K562 (cell line): ENCODE data around the gene MBD5. TPM values are rescaled to one million over a fixed set of nuclear protein-coding genes. Genes with fewer than 3 reads are reported as not detected.

Experiments
- ATAC-seq: fragments of 200-7000 bp; cut with Tn5 transposase; 3 replicates; pipeline ENCODE4 v1.9.1; 2020; ENCODE audit warnings: moderate library complexity
- BruUV-seq: library from RNA; stranded (reverse); fragments of 400-500 nt; replicated peaks from 2 replicates; lab custom pipeline; 2021; lab: Mats Ljungman, UMichigan
- CTCF ChIA-PET: fragments of 300-600 bp; formaldehyde crosslinking; extraction: SDS; loops from one replicate; lab custom pipeline; 2021; ENCODE audit warnings: low intra/inter-chr PET ratio; lab: Yijun Ruan, JAX
- POLR2A ChIA-PET: fragments of 300-600, 350-650 bp; sonication (Branson Sonifier 250); formaldehyde crosslinking; extraction: SDS; loops from one replicate; lab custom pipeline; 2021; ENCODE audit warnings: antibody characterized with exemption, inconsistent platforms; lab: Yijun Ruan, JAX
- DNase-seq, 4 experiments: peaks; one replicate each; pipeline versions ENCODE4 v3.0.0 to v3.0.0-alpha.2; 2011 to 2018; ENCODE audit warnings: low spot score in 3 of 4, mixed read lengths in 3 of 4; ENCODE audit errors: extremely low read depth in 1 of 4
- FAIRE-seq: peaks from 2 replicates; lab custom pipeline; 2011; peaks lifted over from hg19 to GRCh38; lab: Jason Lieb, UNC
- H2AFZ ChIP-seq: 2 replicates; pipeline ENCODE4 v1.6.0; 2011; ENCODE audit warnings: low read depth, low read length, control low read depth, inconsistent platforms
- H3K27ac ChIP-seq: fragments of 200-600 bp; 3 replicates; pipeline ENCODE4 v1.8.0; 2011; ENCODE audit warnings: low read depth, mild to moderate bottlenecking, control low read depth, inconsistent platforms, low read length, moderate library complexity, mixed read lengths; ENCODE audit errors: extremely low read depth
- H3K27me3 ChIP-seq, 2 experiments: fragments of 300-600 bp in 1 of 2; 2 replicates in 1 of 2; 3 replicates in 1 of 2; pipeline versions ENCODE4 v1.6.0 to v1.8.0; 2011; ENCODE audit warnings: inconsistent platforms in 2 of 2, low read length in 2 of 2, mild to moderate bottlenecking in 1 of 2, mixed read lengths in 1 of 2, moderate library complexity in 1 of 2; ENCODE audit not compliant: control insufficient read depth in 2 of 2, insufficient read depth in 2 of 2
- H3K36me3 ChIP-seq: fragments of 300-600 bp; 3 replicates; pipeline ENCODE4 v1.8.0; 2011; ENCODE audit warnings: mild to moderate bottlenecking, low read length, inconsistent platforms; ENCODE audit not compliant: control insufficient read depth, insufficient read depth
- H3K4me1 ChIP-seq, 2 experiments: fragments of 200-600 bp in 1 of 2; replicated peaks in 1 of 2; 2 replicates in 1 of 2; 3 replicates in 1 of 2; pipeline versions ENCODE4 v1.5.1 to v1.8.0; 2011; ENCODE audit warnings: inconsistent platforms in 2 of 2, low read length in 2 of 2, mild to moderate bottlenecking in 1 of 2, mixed read lengths in 1 of 2, moderate library complexity in 1 of 2; ENCODE audit not compliant: control insufficient read depth in 2 of 2, insufficient read depth in 2 of 2
- H3K4me2 ChIP-seq: 2 replicates; pipeline ENCODE4 v1.6.1; 2011; ENCODE audit warnings: low read length, control low read depth, inconsistent platforms, mixed read lengths; ENCODE audit not compliant: insufficient read depth
- H3K4me3 ChIP-seq: fragments of 200-600 bp; sonication (generic), shearing (Covaris generic); 2 replicates; pipeline ENCODE4 v1.5.1; 2016; ENCODE audit warnings: control low read depth, inconsistent platforms
- H3K79me2 ChIP-seq: fragments of 200-600 bp; 3 replicates; pipeline ENCODE4 v1.8.0; 2011; ENCODE audit warnings: low read length, inconsistent platforms; ENCODE audit not compliant: control insufficient read depth, insufficient read depth
- H3K9ac ChIP-seq, 2 experiments: 2 replicates each; pipeline versions ENCODE4 v1.6.0 to v1.6.1; 2011; ENCODE audit warnings: low read depth in 2 of 2, low read length in 2 of 2, control low read depth in 1 of 2, inconsistent platforms in 1 of 2, mild to moderate bottlenecking in 1 of 2, mixed read lengths in 1 of 2; ENCODE audit not compliant: insufficient read depth in 1 of 2
- H3K9me1 ChIP-seq: one replicate; pipeline ENCODE4 v1.6.0; 2011; ENCODE audit warnings: inconsistent platforms, mild to moderate bottlenecking, low read length, moderate library complexity; ENCODE audit not compliant: control insufficient read depth, insufficient read depth
- H3K9me3 ChIP-seq: replicated peaks from 2 replicates; pipeline ENCODE4 v1.5.1; 2011; ENCODE audit warnings: low read depth, low read length, inconsistent platforms; ENCODE audit not compliant: control insufficient read depth, insufficient read depth
- H4K20me1 ChIP-seq: replicated peaks from 2 replicates; pipeline ENCODE4 v1.6.1; 2011; ENCODE audit warnings: low read length, inconsistent platforms, mixed read lengths; ENCODE audit not compliant: control insufficient read depth, insufficient read depth
- MEIS2 ChIP-seq: fragments of 450-650 bp; IDR thresholded peaks from 2 replicates; pipeline ENCODE4 v1.6.1; 2014; ENCODE audit warnings: mild to moderate bottlenecking; ENCODE audit not compliant: partially characterized antibody
- NRF1 ChIP-seq, 2 experiments: fragments of 450-650 bp; IDR thresholded peaks in 1 of 2; conservative IDR thresholded peaks in 1 of 2; 2 replicates each; pipeline ENCODE4 v1.6.1; 2014; ENCODE audit warnings: mild to moderate bottlenecking in 2 of 2
- SAP30 ChIP-seq: fragments of 200-600 bp; sonication (generic); IDR thresholded peaks from 2 replicates; pipeline ENCODE4 v1.6.1; 2012; ENCODE audit warnings: borderline replicate concordance, low read depth, mild to moderate bottlenecking, moderate library complexity, low read length, control low read depth, inconsistent platforms; ENCODE audit not compliant: insufficient read depth, poor library complexity, severe bottlenecking
- SRSF9 ChIP-seq: fragments of 200-400 bp; formaldehyde crosslinking; IDR thresholded peaks from 2 replicates; pipeline ENCODE4 v1.6.1; 2017; ENCODE audit warnings: low read depth, low read length, borderline replicate concordance
- WGBS: fragments of 100-300 bp; shearing (Covaris generic); methylation state at CpG from one replicate; pipeline ENCODE4 v1.1.6; 2016; ENCODE audit warnings: low coverage, mixed read lengths; ENCODE audit not compliant: insufficient coverage; ENCODE audit errors: missing lambda C conversion rate; 5-methylcytosine and 5-hydroxymethylcytosine counted together
- in situ Hi-C: fragments of 300-500 bp; cut with MboI; formaldehyde crosslinking; loops from 4 replicates; pipeline ENCODE4 v1.15.0; 2018; ENCODE audit warnings: inconsistent platforms, mixed read lengths
- intact Hi-C: fragments of 100-400 bp; cut with micrococcal nuclease; formaldehyde crosslinking; loops from 2 replicates; pipeline ENCODE4 v1.14.2; 2022
- polyA plus RNA-seq, 8 experiments: library from polyadenylated mRNA; depleted of rRNA in 4 of 8; stranded (reverse) in 5 of 8; unstranded in 3 of 8; fragments of >200 nt; fragmentation: Nextera tagmentation in 2 of 8; fragmentation: Illumina TruSeq in 1 of 8; extraction: Ambion mirVana in 2 of 8; extraction: Trizol in 1 of 8; gene quantifications; 2 replicates each; pipeline versions ENCODE4 v1.2.1 to v1.2.3, GENCODE V29; 2011 to 2014; ENCODE audit warnings: inconsistent platforms in 1 of 8, missing spikeins in 1 of 8
- total RNA-seq, 7 experiments: library from RNA; depleted of rRNA in 6 of 7; stranded (reverse); fragments of >200 nt in 6 of 7; fragmentation: Illumina TruSeq in 2 of 7; extraction: Trizol in 2 of 7; gene quantifications; 2 replicates each; pipeline versions ENCODE4 v1.2.1 to v1.2.3, GENCODE V29; 2011 to 2021; ENCODE audit warnings: low replicate concordance in 1 of 7
- TF ChIP-seq, protein P1 (sequence below), 2 experiments: IDR thresholded peaks in 1 of 2; conservative IDR thresholded peaks in 1 of 2; 2 replicates each; pipeline ENCODE4 v1.6.1; 2016; ENCODE audit warnings: low read depth in 2 of 2, mild to moderate bottlenecking in 1 of 2, missing compliant biosample characterization in 1 of 2, missing genetic modification characterization in 1 of 2, moderate library complexity in 1 of 2

The MBD5 gene
- total and polyA plus RNA-seq, 9 of the 15 experiments (the other 6 are each of a cell fraction or from before 2014, with no cell fraction given): 3.4 to 14.5 (median 9.0) TPM

DNA sequence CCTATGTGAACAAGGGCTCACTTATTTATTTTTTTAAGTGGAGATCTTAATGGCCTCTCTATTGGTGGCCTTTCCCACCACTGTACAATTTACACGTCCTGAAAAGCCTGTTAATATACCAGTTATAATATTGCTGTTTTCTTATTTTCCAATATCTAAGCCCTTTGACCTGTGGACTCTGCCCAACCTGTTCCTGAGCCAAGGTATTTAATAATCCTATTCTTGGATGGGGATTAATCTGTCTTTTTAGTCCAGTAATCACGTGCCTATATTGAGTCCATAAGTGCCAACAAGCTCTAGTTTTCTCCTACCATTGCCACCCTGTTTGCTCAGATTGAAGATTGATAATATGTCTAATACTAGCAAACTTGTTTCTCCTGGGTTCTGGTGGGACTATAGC is 42.7 kb downstream of the MBD5 start (continued):
- no peak for TF ChIP-seq SAP30

DNA sequence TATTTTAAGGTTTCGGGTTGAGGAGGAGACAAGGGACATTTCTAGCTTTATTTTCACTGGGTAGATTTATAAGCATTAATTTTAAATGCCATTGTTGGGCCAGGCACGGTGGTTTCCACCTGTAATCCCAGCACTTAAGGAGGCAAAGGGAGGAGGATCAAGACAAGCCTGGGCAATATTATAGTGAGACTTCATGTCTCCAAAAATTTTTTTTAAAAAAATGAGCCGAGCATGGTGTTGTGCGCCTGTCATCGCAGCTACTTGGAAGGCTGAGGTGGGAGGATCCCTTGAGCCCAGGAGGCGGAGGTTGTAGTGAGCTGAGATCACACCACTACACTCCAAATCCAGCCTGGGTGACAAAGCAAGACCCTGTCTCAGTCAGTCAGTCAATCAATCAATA is 45.0 kb downstream of the MBD5 start:
- H3K79me2 ChIP-seq: no peaks in the 10 kb centered on the region
- no peak overlapping the region for H3K4me3 ChIP-seq
- in situ Hi-C loops: no loop called here
- ChIA-PET POLR2A (no interaction called here), CTCF (no interaction called here)
- no peak overlapping the region for H3K27ac ChIP-seq
- ATAC-seq (peak; percentile 82), DNase-seq (peak in 1 of 4 experiments; percentile 25), FAIRE-seq (no peak)
- H3K4me2 ChIP-seq: no peak overlapping the region
- H4K20me1 ChIP-seq: no peaks in the 10 kb centered on the region
- TF ChIP-seq, protein P1, sequence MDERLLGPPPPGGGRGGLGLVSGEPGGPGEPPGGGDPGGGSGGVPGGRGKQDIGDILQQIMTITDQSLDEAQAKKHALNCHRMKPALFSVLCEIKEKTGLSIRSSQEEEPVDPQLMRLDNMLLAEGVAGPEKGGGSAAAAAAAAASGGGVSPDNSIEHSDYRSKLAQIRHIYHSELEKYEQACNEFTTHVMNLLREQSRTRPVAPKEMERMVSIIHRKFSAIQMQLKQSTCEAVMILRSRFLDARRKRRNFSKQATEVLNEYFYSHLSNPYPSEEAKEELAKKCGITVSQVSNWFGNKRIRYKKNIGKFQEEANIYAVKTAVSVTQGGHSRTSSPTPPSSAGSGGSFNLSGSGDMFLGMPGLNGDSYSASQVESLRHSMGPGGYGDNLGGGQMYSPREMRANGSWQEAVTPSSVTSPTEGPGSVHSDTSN (CRISPR knock-in tag; IDR thresholded peaks at IDR 0.05; ENCODE audit: low read depth): no peak
- TF ChIP-seq, protein P1 (tag; conservative IDR thresholded peaks at IDR 0.05; ENCODE audit: low read depth): 0 out of 2 replicates have a peak, but pooled peaks have one; percentile 11
- TF ChIP-seq SRSF9: no peak
- peak; percentile 50 for TF ChIP-seq MEIS2
- 0 out of 4 replicates have a peak, but pooled peaks of 1 of the 2 experiments have one; percentile 12 for TF ChIP-seq NRF1 (conservative IDR thresholded peaks at IDR 0.05 in 1 of 2, IDR thresholded peaks at IDR 0.05 in 1 of 2)
- no peaks in the 10 kb centered on the region; a peak in 1 of 5 replicates for H3K4me1 ChIP-seq
- peak overlapping the region; percentile 11; the same call in 1 of the 2 replicates for H2AFZ ChIP-seq
- WGBS: 26% methylated on average over 6 of the region's 6 CpGs
- H3K27me3 ChIP-seq: no peaks in the 10 kb centered on the region
- H3K9me3 ChIP-seq: no peaks in the 10 kb centered on the region
- intact Hi-C loops: no loop called here
- no peak overlapping the region for H3K9ac ChIP-seq
- H3K9me1 ChIP-seq: no peaks in the 10 kb centered on the region
- no TSS peak for BruUV-seq
- no peaks in the 10 kb centered on the region for H3K36me3 ChIP-seq
